Tibial nerve (tissue), 4 donors: ENCODE results near the gene GTSE1.

Experiments used
- EP300 ChIP-seq, 2 donors: sonication (generic); formaldehyde crosslinking; IDR thresholded peaks; one replicate each; pipeline ENCODE4 v1.6.1; 2017; ENCODE audit warnings: antibody characterized with exemption in 2 of 2, mild to moderate bottlenecking in 1 of 2
- POLR2A ChIP-seq, 2 donors: fragments of 450-650 bp; IDR thresholded peaks; one replicate each; pipeline ENCODE4 v1.6.1; 2017; ENCODE audit warnings: antibody characterized with exemption in 2 of 2, mild to moderate bottlenecking in 2 of 2, moderate library complexity in 2 of 2
- TF ChIP-seq, protein P1 (sequence below), 5 experiments: fragments of 200-600 bp in 3 of 5; fragments of 450-650 bp in 2 of 5; sonication (generic) in 3 of 5; IDR thresholded peaks; one replicate each; pipeline ENCODE4 v1.5.1; 2016 to 2019; ENCODE audit warnings: antibody characterized with exemption in 5 of 5, mild to moderate bottlenecking in 3 of 5, moderate library complexity in 2 of 5

DNA sequence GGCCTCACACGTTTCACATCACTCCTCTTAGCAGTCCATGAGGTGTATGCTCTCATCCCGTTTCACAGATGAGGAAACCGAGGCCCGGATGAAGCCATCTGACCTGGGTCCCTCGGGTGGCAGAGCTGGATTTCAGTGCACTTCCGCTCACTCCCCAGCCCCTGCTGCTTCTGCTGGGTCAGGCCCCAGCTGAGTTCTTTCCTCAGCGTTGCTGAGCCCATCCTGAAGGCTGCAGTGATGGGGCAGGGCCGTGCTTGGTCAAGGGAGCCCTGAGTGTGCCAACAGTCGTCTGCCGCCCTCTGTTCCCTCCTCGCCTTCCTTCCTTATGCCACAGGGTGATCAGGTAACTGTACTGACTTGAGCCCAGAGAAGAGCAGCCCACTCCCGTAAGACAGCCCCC is 51.0 kb downstream of the GTSE1 start:
- TF ChIP-seq POLR2A (IDR thresholded peaks at IDR 0.05): no peak
- TF ChIP-seq, protein P1, sequence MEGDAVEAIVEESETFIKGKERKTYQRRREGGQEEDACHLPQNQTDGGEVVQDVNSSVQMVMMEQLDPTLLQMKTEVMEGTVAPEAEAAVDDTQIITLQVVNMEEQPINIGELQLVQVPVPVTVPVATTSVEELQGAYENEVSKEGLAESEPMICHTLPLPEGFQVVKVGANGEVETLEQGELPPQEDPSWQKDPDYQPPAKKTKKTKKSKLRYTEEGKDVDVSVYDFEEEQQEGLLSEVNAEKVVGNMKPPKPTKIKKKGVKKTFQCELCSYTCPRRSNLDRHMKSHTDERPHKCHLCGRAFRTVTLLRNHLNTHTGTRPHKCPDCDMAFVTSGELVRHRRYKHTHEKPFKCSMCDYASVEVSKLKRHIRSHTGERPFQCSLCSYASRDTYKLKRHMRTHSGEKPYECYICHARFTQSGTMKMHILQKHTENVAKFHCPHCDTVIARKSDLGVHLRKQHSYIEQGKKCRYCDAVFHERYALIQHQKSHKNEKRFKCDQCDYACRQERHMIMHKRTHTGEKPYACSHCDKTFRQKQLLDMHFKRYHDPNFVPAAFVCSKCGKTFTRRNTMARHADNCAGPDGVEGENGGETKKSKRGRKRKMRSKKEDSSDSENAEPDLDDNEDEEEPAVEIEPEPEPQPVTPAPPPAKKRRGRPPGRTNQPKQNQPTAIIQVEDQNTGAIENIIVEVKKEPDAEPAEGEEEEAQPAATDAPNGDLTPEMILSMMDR (IDR thresholded peaks at IDR 0.05): no peak
- TF ChIP-seq EP300 (IDR thresholded peaks at IDR 0.05): no peak
